Body of pancreas (tissue), 4 donors: Measurements from ENCODE around the gene CCDC33. TPM values are rescaled to one million over a fixed set of nuclear protein-coding genes. Genes with fewer than 3 reads are reported as not detected.

Experiments used
- ATAC-seq: fragments of 150-250 bp; one replicate; pipeline ENCODE4 v1.9.1; 2016
- DNase-seq, 4 donors: peaks; one replicate each; pipeline ENCODE4 v3.0.0-alpha.2; 2019
- H3K27ac ChIP-seq, 4 donors: fragments of 200-600 bp; sonication (generic); 1 replicate in 3 of 4; 2 replicates in 1 of 4; pipeline versions ENCODE4 v1.5.1 to v1.6.1; 2016 to 2019; ENCODE audit warnings: mild to moderate bottlenecking in 1 of 4, mixed read lengths in 1 of 4, moderate library complexity in 1 of 4
- H3K27me3 ChIP-seq, 2 donors: fragments of 200-600 bp; sonication (generic); one replicate each; pipeline ENCODE4 v1.6.0; 2016; ENCODE audit warnings: mild to moderate bottlenecking in 1 of 2
- H3K36me3 ChIP-seq, 2 donors: fragments of 200-600 bp; sonication (generic); replicated peaks in 1 of 2; 2 replicates each; pipeline ENCODE4 v1.5.1; 2016; ENCODE audit warnings: low read depth in 2 of 2; ENCODE audit not compliant: insufficient read depth in 1 of 2
- H3K4me1 ChIP-seq: fragments of 200-600 bp; sonication (generic); one replicate; pipeline ENCODE4 v1.6.0; 2016
- H3K4me3 ChIP-seq, 2 donors: fragments of 200-600 bp; sonication (generic); 1 replicate in 1 of 2; 2 replicates in 1 of 2; pipeline ENCODE4 v1.5.1; 2016 to 2019
- H3K9me3 ChIP-seq, 3 donors: fragments of 200-600 bp; sonication (generic); 1 replicate in 2 of 3; 2 replicates in 1 of 3; pipeline ENCODE4 v1.5.1; 2016
- POLR2A ChIP-seq, 3 donors: fragments of 450-650 bp; IDR thresholded peaks; one replicate each; pipeline ENCODE4 v1.6.1; 2016; ENCODE audit warnings: antibody characterized with exemption in 3 of 3, mild to moderate bottlenecking in 2 of 3
- WGBS, 2 donors: methylation state at CpG; one replicate each; pipeline ENCODE4 v1.1.5; 2017; 5-methylcytosine and 5-hydroxymethylcytosine counted together
- intact Hi-C: fragments of 100-400 bp; cut with DNase I; formaldehyde crosslinking; loops from one replicate; pipeline ENCODE4 v1.15.1; 2023
- total RNA-seq, 2 donors: library from RNA; depleted of rRNA; stranded (reverse); fragments of >200 nt; gene quantifications; one replicate each; pipeline ENCODE4 v1.1.0, GENCODE V29; 2016
- TF ChIP-seq, protein P1 (sequence below), 7 experiments: fragments of 450-650 bp in 4 of 7; fragments of 200-600 bp in 3 of 7; sonication (generic) in 3 of 7; IDR thresholded peaks; one replicate each; pipeline ENCODE4 v1.5.1; 2016 to 2019; ENCODE audit warnings: antibody characterized with exemption in 7 of 7

The CCDC33 gene
- total RNA-seq, 2 donors from 2014 or later: not detected

DNA sequence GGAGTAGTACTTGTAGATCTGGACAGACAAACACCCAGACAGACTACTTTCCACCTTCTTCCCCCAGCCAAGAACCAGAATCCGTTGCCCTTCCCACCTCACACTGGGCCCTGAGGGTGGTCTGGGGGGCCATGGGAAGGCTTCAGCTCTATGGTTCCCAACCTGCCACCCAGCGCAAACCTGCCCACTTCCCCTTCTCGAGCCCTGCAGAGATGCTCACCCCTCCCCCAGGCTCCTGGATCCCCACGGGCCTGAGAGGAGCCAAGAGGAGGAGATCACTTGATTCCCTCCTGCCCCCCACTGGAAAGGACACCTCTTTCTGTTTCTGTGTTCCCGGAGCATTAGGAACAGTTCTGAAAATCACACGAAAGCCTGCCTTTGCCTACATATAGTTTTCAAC is 42.2 kb upstream of the CCDC33 start:
- Histone ChIP-seq H3K27ac (no peak overlapping the region), H3K4me3 (no peak overlapping the region), H3K27me3 (no peaks in the 10 kb centered on the region), H3K9me3 (no peaks in the 10 kb centered on the region), H3K36me3 (no peaks in the 10 kb centered on the region), H3K4me1 (no peaks in the 10 kb centered on the region)
- intact Hi-C loops: no loop called here
- DNase-seq (no peak), ATAC-seq (no peak)
- 57 to 65% methylated on average over 5 to 6 of the region's 6 CpGs for WGBS, 2 donors
- TF ChIP-seq, protein P1, sequence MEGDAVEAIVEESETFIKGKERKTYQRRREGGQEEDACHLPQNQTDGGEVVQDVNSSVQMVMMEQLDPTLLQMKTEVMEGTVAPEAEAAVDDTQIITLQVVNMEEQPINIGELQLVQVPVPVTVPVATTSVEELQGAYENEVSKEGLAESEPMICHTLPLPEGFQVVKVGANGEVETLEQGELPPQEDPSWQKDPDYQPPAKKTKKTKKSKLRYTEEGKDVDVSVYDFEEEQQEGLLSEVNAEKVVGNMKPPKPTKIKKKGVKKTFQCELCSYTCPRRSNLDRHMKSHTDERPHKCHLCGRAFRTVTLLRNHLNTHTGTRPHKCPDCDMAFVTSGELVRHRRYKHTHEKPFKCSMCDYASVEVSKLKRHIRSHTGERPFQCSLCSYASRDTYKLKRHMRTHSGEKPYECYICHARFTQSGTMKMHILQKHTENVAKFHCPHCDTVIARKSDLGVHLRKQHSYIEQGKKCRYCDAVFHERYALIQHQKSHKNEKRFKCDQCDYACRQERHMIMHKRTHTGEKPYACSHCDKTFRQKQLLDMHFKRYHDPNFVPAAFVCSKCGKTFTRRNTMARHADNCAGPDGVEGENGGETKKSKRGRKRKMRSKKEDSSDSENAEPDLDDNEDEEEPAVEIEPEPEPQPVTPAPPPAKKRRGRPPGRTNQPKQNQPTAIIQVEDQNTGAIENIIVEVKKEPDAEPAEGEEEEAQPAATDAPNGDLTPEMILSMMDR (IDR thresholded peaks at IDR 0.05): no peak
- no peak for TF ChIP-seq POLR2A (IDR thresholded peaks at IDR 0.05)

- H3K4me1 ChIP-seq: no peaks in the 10 kb centered on the region
- H3K4me3 ChIP-seq: no peak overlapping the region
Observed at GRCh38 chr15:74194572-74195559, 41.3 kb upstream of the CCDC33 start.

DNA sequence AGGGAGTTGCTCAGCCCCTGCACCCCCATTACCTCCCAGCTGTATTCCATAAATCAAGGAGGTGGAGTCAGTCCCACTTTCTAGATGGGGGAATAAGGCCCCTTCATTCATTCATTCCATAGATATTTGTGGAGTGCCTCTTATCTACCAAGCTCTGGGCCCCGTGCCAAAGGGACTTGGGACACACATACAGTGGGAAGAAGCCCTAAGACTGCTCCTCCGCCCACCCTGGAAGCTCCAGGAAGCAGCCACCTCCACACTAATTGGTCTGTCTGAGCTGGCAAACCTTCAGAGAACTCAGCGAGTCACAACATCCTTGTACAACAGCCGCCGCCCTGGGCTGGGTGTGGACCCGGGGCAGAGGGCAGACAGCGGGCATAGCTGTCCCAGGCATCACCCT is 40.0 kb upstream of the CCDC33 start:
- no peaks in the 10 kb centered on the region for H3K9me3 ChIP-seq
- H3K4me1 ChIP-seq: peaks cover 10% of the 10 kb centered on the region
- no peak overlapping the region for H3K27ac ChIP-seq
- TF ChIP-seq POLR2A (IDR thresholded peaks at IDR 0.05): no peak
- TF ChIP-seq, protein P1 (IDR thresholded peaks at IDR 0.05): no peak
- intact Hi-C loops: no loop called here
- H3K4me3 ChIP-seq: no peak overlapping the region
- ATAC-seq (peak; percentile 18), DNase-seq (peak in 3 of 4 donors; percentile 44 to 56 (median 52))
- H3K36me3 ChIP-seq: no peaks in the 10 kb centered on the region
- 45 to 60% methylated on average over 4 to 7 of the region's 7 CpGs for WGBS, 2 donors
- no peaks in the 10 kb centered on the region for H3K27me3 ChIP-seq

More at GRCh38 chr15:74194572-74195559, 41.3 kb upstream of the CCDC33 start:
- intact Hi-C loops: no loop called here
- DNase-seq: no peak
- TF ChIP-seq, protein P1 (IDR thresholded peaks at IDR 0.05): no peak
- no peak for TF ChIP-seq POLR2A (IDR thresholded peaks at IDR 0.05)
- Histone ChIP-seq H3K27ac (no peak overlapping the region), H3K27me3 (no peaks in the 10 kb centered on the region), H3K9me3 (no peaks in the 10 kb centered on the region), H3K36me3 (no peaks in the 10 kb centered on the region)
- 77 to 89% methylated on average over 7 to 13 of the region's 13 CpGs for WGBS, 2 donors
- no peak for ATAC-seq

DNA sequence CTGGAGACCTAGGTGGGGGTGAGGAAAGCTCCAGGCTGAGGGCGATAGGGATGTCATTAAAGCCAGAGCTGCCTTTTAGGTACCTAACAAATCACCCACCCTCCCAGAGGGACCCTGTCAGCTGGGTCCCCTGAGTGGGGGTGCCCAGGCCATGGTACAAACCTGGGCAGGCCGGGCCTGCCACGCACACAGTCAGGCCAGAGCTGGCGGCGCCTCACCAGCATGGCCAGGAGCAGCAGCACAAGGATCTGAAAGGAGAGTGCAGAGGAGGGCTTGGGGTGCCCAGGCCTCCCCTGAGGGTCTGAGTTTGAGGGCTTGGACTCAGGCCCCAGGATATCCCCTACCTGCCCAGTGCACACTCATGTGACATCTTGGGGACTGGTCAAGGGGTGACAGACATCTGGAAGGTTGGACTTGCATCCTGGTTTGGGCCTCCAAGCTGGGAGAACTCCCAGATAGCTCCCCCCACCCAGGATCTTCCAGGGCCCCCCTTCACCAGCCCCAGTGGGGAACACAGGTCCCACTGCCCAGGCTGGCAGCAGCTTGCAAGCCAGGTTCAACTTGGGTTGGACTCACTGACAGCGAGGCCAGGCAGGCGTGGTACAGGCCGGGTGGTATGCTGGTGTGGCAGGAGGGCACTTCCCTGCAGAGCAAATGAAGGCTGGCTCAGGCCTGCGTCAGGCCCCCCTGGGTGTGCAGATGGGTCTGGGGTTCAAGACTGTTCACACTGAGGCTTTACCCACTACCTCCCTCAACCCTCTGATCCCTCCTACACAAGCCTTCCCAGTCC is 38.8 kb upstream of the CCDC33 start:
- no peak for TF ChIP-seq POLR2A (IDR thresholded peaks at IDR 0.05)
- TF ChIP-seq, protein P1 (IDR thresholded peaks at IDR 0.05): no peak
- ATAC-seq (no peak), DNase-seq (no peak)
- Histone ChIP-seq H3K27ac (no peak overlapping the region), H3K27me3 (peaks cover 0 to under 1% of the 10 kb centered on the region in 2 donors), H3K9me3 (no peaks in the 10 kb centered on the region), H3K36me3 (no peaks in the 10 kb centered on the region), H3K4me3 (no peak overlapping the region), H3K4me1 (peaks cover 10% of the 10 kb centered on the region)
- 99% methylated on average over 9 of the region's 9 CpGs; no CpG with 5 or more reads in 1 of the 2 donors for WGBS, 2 donors
- intact Hi-C loops: no loop called here
